HEK293 (cell line): ENCODE data around the gene TIMM50.
A peak's percentile ranks its signal among the peaks of the same experiment; 100 is the strongest.

Source experiments
- CTCF ChIA-PET: fragments of 350-600 bp; formaldehyde crosslinking; extraction: SDS; loops from one replicate; lab custom pipeline; 2021; ENCODE audit warnings: antibody characterized with exemption; lab: Yijun Ruan, JAX
- POLR2A ChIA-PET: fragments of 300-600 bp; formaldehyde crosslinking; extraction: SDS; loops from one replicate; lab custom pipeline; 2020; ENCODE audit warnings: antibody characterized with exemption, inconsistent platforms; lab: Yijun Ruan, JAX
- H3K27ac ChIP-seq: fragments of 200-500 bp; sonication (Bioruptor generic); 2 replicates; pipeline ENCODE4 v1.5.1; 2014; ENCODE audit warnings: low read depth, low read length, control low read depth, inconsistent platforms; ENCODE audit errors: extremely low read depth
- H3K36me3 ChIP-seq, 2 experiments: fragments of 200-500 bp in 1 of 2; sonication (Bioruptor generic) in 1 of 2; 1 replicate in 1 of 2; 2 replicates in 1 of 2; pipeline ENCODE4 v1.5.1; 2014 to 2017; ENCODE audit warnings: inconsistent platforms in 2 of 2, low read length in 2 of 2; ENCODE audit not compliant: control insufficient read depth in 2 of 2, insufficient read depth in 1 of 2
- H3K4me1 ChIP-seq: fragments of 200-500 bp; sonication (Bioruptor generic); 2 replicates; pipeline ENCODE4 v1.5.1; 2014; ENCODE audit warnings: mild to moderate bottlenecking, low read length, inconsistent platforms; ENCODE audit not compliant: control insufficient read depth, insufficient read depth
- H3K4me3 ChIP-seq: 2 replicates; pipeline ENCODE4 v1.5.1; 2011; ENCODE audit warnings: low read depth, mild to moderate bottlenecking, control low read depth, low read length, moderate library complexity
- H3K9me3 ChIP-seq: fragments of 200-500 bp; sonication (Bioruptor generic); 2 replicates; pipeline ENCODE4 v1.5.1; 2014; ENCODE audit warnings: low read depth, low read length, inconsistent platforms; ENCODE audit not compliant: control insufficient read depth, insufficient read depth
- KLF8 ChIP-seq: fragments of 450-650 bp; formaldehyde crosslinking; IDR thresholded peaks from 2 replicates; pipeline ENCODE4 v1.5.1; 2016; ENCODE audit warnings: missing biosample characterization, missing genetic modification characterization
- MEIS1 ChIP-seq: sonication (generic); formaldehyde crosslinking; IDR thresholded peaks from 2 replicates; pipeline ENCODE4 v1.8.1; 2022; ENCODE audit warnings: missing genetic modification reagents, mild to moderate bottlenecking, borderline replicate concordance
- PRDM4 ChIP-seq: fragments of 450-650 bp; formaldehyde crosslinking; IDR thresholded peaks from 2 replicates; pipeline ENCODE4 v1.5.1; 2017; ENCODE audit warnings: missing biosample characterization, missing genetic modification characterization
- SCRT1 ChIP-seq: fragments of 450-650 bp; formaldehyde crosslinking; IDR thresholded peaks from 2 replicates; pipeline ENCODE4 v1.5.1; 2016; ENCODE audit warnings: missing biosample characterization, missing genetic modification characterization, borderline replicate concordance
- ZBTB26 ChIP-seq: fragments of 450-650 bp; formaldehyde crosslinking; optimal IDR thresholded peaks from 2 replicates; pipeline ENCODE3; 2016; ENCODE audit warnings: missing biosample characterization, mild to moderate bottlenecking, missing genetic modification characterization
- ZBTB6 ChIP-seq: fragments of 450-650 bp; formaldehyde crosslinking; IDR thresholded peaks from 2 replicates; pipeline ENCODE4 v1.5.1; 2017; ENCODE audit warnings: missing biosample characterization, missing genetic modification characterization
- ZNF121 ChIP-seq: fragments of 450-650 bp; formaldehyde crosslinking; IDR thresholded peaks from 2 replicates; pipeline ENCODE4 v1.5.1; 2016; ENCODE audit warnings: missing biosample characterization, missing genetic modification characterization
- ZNF138 ChIP-seq: fragments of 450-650 bp; formaldehyde crosslinking; IDR thresholded peaks from 2 replicates; pipeline ENCODE4 v1.5.1; 2016; ENCODE audit warnings: missing biosample characterization, missing genetic modification characterization, borderline replicate concordance
- ZNF146 ChIP-seq: fragments of 450-650 bp; formaldehyde crosslinking; IDR thresholded peaks from 2 replicates; pipeline ENCODE4 v1.5.1; 2016; ENCODE audit warnings: missing biosample characterization, missing genetic modification characterization
- ZNF16 ChIP-seq: fragments of 450-650 bp; formaldehyde crosslinking; IDR thresholded peaks from 2 replicates; pipeline ENCODE4 v1.5.1; 2016; ENCODE audit warnings: low read depth, missing biosample characterization, missing genetic modification characterization
- ZNF184 ChIP-seq: fragments of 450-650 bp; IDR thresholded peaks from 2 replicates; pipeline ENCODE4 v1.5.1; 2018; ENCODE audit warnings: missing biosample characterization, mild to moderate bottlenecking, missing genetic modification characterization
- ZNF280C ChIP-seq: fragments of 450-650 bp; formaldehyde crosslinking; IDR thresholded peaks from 2 replicates; pipeline ENCODE4 v1.5.1; 2016; ENCODE audit warnings: missing biosample characterization, missing genetic modification characterization
- ZNF350 ChIP-seq: fragments of 450-650 bp; formaldehyde crosslinking; IDR thresholded peaks from 2 replicates; pipeline ENCODE4 v1.5.0; 2017; ENCODE audit warnings: missing biosample characterization, mild to moderate bottlenecking, missing genetic modification characterization
- ZNF366 ChIP-seq: fragments of 450-650 bp; formaldehyde crosslinking; conservative IDR thresholded peaks from 2 replicates; pipeline ENCODE4 v1.5.1; 2016; ENCODE audit warnings: missing biosample characterization, missing genetic modification characterization
- ZNF394 ChIP-seq: fragments of 450-650 bp; formaldehyde crosslinking; IDR thresholded peaks from 2 replicates; pipeline ENCODE4 v1.5.1; 2016; ENCODE audit warnings: missing biosample characterization, missing genetic modification characterization, mild to moderate bottlenecking, moderate library complexity, borderline replicate concordance
- ZNF449 ChIP-seq: fragments of 450-650 bp; formaldehyde crosslinking; IDR thresholded peaks from 2 replicates; pipeline ENCODE4 v1.5.1; 2017; ENCODE audit warnings: missing biosample characterization, mild to moderate bottlenecking, missing genetic modification characterization, moderate library complexity
- ZNF510 ChIP-seq: fragments of 450-650 bp; formaldehyde crosslinking; IDR thresholded peaks from 2 replicates; pipeline ENCODE4 v1.5.1; 2018; ENCODE audit warnings: mild to moderate bottlenecking, missing genetic modification characterization, missing biosample characterization; ENCODE audit not compliant: insufficient replicate concordance
- ZNF549 ChIP-seq: fragments of 450-650 bp; IDR thresholded peaks from 2 replicates; pipeline ENCODE4 v1.5.1; 2018; ENCODE audit warnings: missing biosample characterization, missing genetic modification characterization, mild to moderate bottlenecking, inconsistent platforms, moderate library complexity
- ZNF639 ChIP-seq: fragments of 450-650 bp; formaldehyde crosslinking; IDR thresholded peaks from 2 replicates; pipeline ENCODE4 v1.5.1; 2016; ENCODE audit warnings: missing biosample characterization, missing genetic modification characterization
- ZSCAN4 ChIP-seq: fragments of 450-650 bp; formaldehyde crosslinking; IDR thresholded peaks from 2 replicates; pipeline ENCODE4 v1.5.1; 2017; ENCODE audit warnings: missing biosample characterization, missing genetic modification characterization
- ZXDB ChIP-seq: fragments of 450-650 bp; formaldehyde crosslinking; IDR thresholded peaks from 2 replicates; pipeline ENCODE4 v1.5.1; 2016; ENCODE audit warnings: missing biosample characterization, missing genetic modification characterization

The TIMM50 gene

GRCh38 chr19:39438270-39438934, 42.2 kb upstream of the TIMM50 start (continued):
- TF ChIP-seq PRDM4 (tag by site-specific recombination) (no peak), ZNF16 (tag by site-specific recombination) (no peak), ZNF510 (no peak), ZNF449 (tag by site-specific recombination) (no peak), ZNF184 (0 out of 2 replicates have a peak, but pooled peaks have one; percentile 49), ZNF350 (tag by site-specific recombination) (no peak), ZNF366 (tag by site-specific recombination) (0 out of 2 replicates have a peak, but pooled peaks have one; percentile 22), ZNF138 (tag by site-specific recombination) (no peak), ZSCAN4 (tag by site-specific recombination) (no peak), ZNF280C (tag by site-specific recombination) (no peak), ZBTB6 (tag by site-specific recombination) (no peak), MEIS1 (CRISPR knock-in tag) (no peak), ZBTB26 (tag by site-specific recombination) (peak; percentile 14), ZXDB (tag by site-specific recombination) (no peak)

- Histone ChIP-seq H3K36me3 (peaks cover 27 to 48% of the 10 kb centered on the region in 2 experiments), H3K4me3 (peak overlapping the region; percentile 57), H3K9me3 (no peaks in the 10 kb centered on the region; the same call in 1 of the 2 replicates), H3K4me1 (peaks cover 23% of the 10 kb centered on the region), H3K27ac (peak overlapping the region; percentile 98)
- ChIA-PET CTCF (interaction anchor here (0.5 to 3.5 kb wide), 10 partner anchors 12 to 1106 kb away, joined by 3 to 9 read pairs (median 3); partner anchors contain the start of genes EID2B and TIMM50), POLR2A (interaction anchor here (0.6 to 8.1 kb wide), 32 partner anchors 9 to 981 kb away, joined by 3 to 199 read pairs (median 4); partner anchors contain the start of genes EID2B, MED29, PAF1 and RPS16)
- TF ChIP-seq ZNF146 (tag by site-specific recombination) (0 out of 2 replicates have a peak, but pooled peaks have one; percentile 17), ZNF549 (no peak), ZBTB6 (tag by site-specific recombination) (peak; percentile 54), KLF8 (tag by site-specific recombination) (no peak), ZNF639 (tag by site-specific recombination) (no peak), SCRT1 (tag by site-specific recombination) (peak; percentile 7; the same call in 1 of the 2 replicates), ZNF394 (tag by site-specific recombination) (peak; percentile 37; the same call in 1 of the 2 replicates), ZNF121 (tag by site-specific recombination) (peak; percentile 29; the same call in 1 of the 2 replicates)
Observed at GRCh38 chr19:39444598-39445195, 35.9 kb upstream of the TIMM50 start.
